NCI-H2171 treated with DMSO at 0.1 percent for 48 hours (cell line): ENCODE data around the gene TNFRSF1A.
"Not testable (repeated sequence)": the region's sequence is repeated elsewhere in the genome, so short reads cannot be mapped to it uniquely, and the experiment has no call there.

Experiments
- DNase-seq: peaks from one replicate; lab custom pipeline; 2025; lab: John Stamatoyannopoulos, UW

The TNFRSF1A gene

GRCh38 chr12:6356374-6356820, 14.5 kb upstream of the TNFRSF1A start:
- DNase-seq, result no peak

- DNase-seq, result no peak
These were observed 13.9 kb upstream of the TNFRSF1A start for GRCh38 chr12:6355491-6356373.

GRCh38 chr12:6354495-6355393, 12.9 kb upstream of the TNFRSF1A start:
- DNase-seq, result no peak

GRCh38 chr12:6352193-6353173, 10.6 kb upstream of the TNFRSF1A start:
- peak; percentile 37 for DNase-seq

- DNase-seq, result no peak
These were observed 9.7 kb upstream of the TNFRSF1A start for GRCh38 chr12:6351622-6352021.

- DNase-seq, result no peak
These were observed 5.8 kb upstream of the TNFRSF1A start for GRCh38 chr12:6347367-6348338.

GRCh38 chr12:6346942-6347341, 5.1 kb upstream of the TNFRSF1A start:
- DNase-seq, result no peak

GRCh38 chr12:6346235-6346832, 4.5 kb upstream of the TNFRSF1A start:
- no peak for DNase-seq

- DNase-seq, result no peak
These were observed 3.6 kb upstream of the TNFRSF1A start for GRCh38 chr12:6345319-6346091.

GRCh38 chr12:6344101-6344660, 2.3 kb upstream of the TNFRSF1A start:
- not testable (repeated sequence) for DNase-seq

GRCh38 chr12:6343518-6343917, 1.6 kb upstream of the TNFRSF1A start:
- no peak for DNase-seq

GRCh38 chr12:6342140-6342889, 439 bp upstream of the TNFRSF1A start:
- no peak for DNase-seq

GRCh38 chr12:6340745-6341416, 995 bp downstream of the TNFRSF1A start:
- DNase-seq, result no peak

- DNase-seq, result no peak
These were observed 1.7 kb downstream of the TNFRSF1A start for GRCh38 chr12:6340032-6340638.

- DNase-seq, result no peak
These were observed 2.9 kb downstream of the TNFRSF1A start for GRCh38 chr12:6338955-6339354.

GRCh38 chr12:6338536-6338935, 3.3 kb downstream of the TNFRSF1A start:
- DNase-seq, result not testable (repeated sequence)

- no peak for DNase-seq
These were observed 3.9 kb downstream of the TNFRSF1A start for GRCh38 chr12:6337958-6338433.
